Chondrocyte (in vitro differentiated cells): ENCODE data around the gene SFXN1. TPM values are rescaled to one million over a fixed set of nuclear protein-coding genes. Genes with fewer than 3 reads are reported as not detected.

Experiments used
- DNase-seq: peaks from one replicate; pipeline ENCODE4 v3.0.0; 2021; ENCODE audit warnings: mixed read lengths, low spot score
- H3K27ac Mint-ChIP-seq: one replicate; pipeline ENCODE4 v1.8.0; 2021; ENCODE audit warnings: mild to moderate bottlenecking, moderate library complexity, mixed read lengths; ENCODE audit not compliant: unreplicated experiment
- H3K27me3 Mint-ChIP-seq: 2 replicates; pipeline ENCODE4 v1.8.0; 2021; ENCODE audit warnings: low read depth, mixed read lengths
- H3K36me3 Mint-ChIP-seq: 2 replicates; pipeline ENCODE4 v1.8.0; 2021; ENCODE audit warnings: low read depth, mixed read lengths
- H3K4me1 Mint-ChIP-seq: 2 replicates; pipeline ENCODE4 v1.8.0; 2021; ENCODE audit warnings: low read depth, mild to moderate bottlenecking, mixed read lengths
- H3K4me3 Mint-ChIP-seq: one replicate; pipeline ENCODE4 v1.8.0; 2021; ENCODE audit warnings: mild to moderate bottlenecking, moderate library complexity, mixed read lengths; ENCODE audit not compliant: unreplicated experiment
- H3K9me3 Mint-ChIP-seq: 2 replicates; pipeline ENCODE4 v1.8.0; 2021; ENCODE audit warnings: low read depth, mixed read lengths
- CTCF ChIP-seq: fragments of 200-600 bp; sonication (generic); IDR thresholded peaks from 2 replicates; pipeline ENCODE4 v1.5.0; 2021; ENCODE audit warnings: antibody characterized with exemption, mild to moderate bottlenecking, moderate library complexity
- long read RNA-seq: library from polyadenylated mRNA; stranded (forward); transcript quantifications from one replicate; pipeline ENCODE4 v2.0.0, GENCODE V29; 2021
- total RNA-seq: library from RNA; stranded (reverse); gene quantifications from 3 replicates; pipeline ENCODE4 v1.2.1, GENCODE V29; 2021

The SFXN1 gene
- total RNA-seq: 51.8 to 58.9 TPM (median 57.4 TPM) in 3 replicates
- long read RNA-seq, full-length matches to known transcripts: 68 of 81 reads
- long read RNA-seq, partial matches to known transcripts: 4 of 81 reads
- long read RNA-seq, other reads (novel, unspliced or antisense): 9 of 81 reads

- DNase-seq: no peak
- TF ChIP-seq CTCF: no peak
- Mint-ChIP-seq H3K36me3 (peaks cover 6% of the 10 kb centered on the region), H3K9me3 (no peaks in the 10 kb centered on the region), H3K27me3 (peaks cover 19% of the 10 kb centered on the region), H3K4me3 (peak within 1 kb of the TSS; percentile 94), H3K4me1 (peaks cover 25% of the 10 kb centered on the region), H3K27ac (peak within 1 kb of the TSS; percentile 88)
These were observed at the start of gene SFXN1 for GRCh38 chr5:175478384-175479124. SFXN1 (plus strand) TSS chr5:175478560; CDS start chr5:175492104, 13,544 bp downstream.

GRCh38 chr5:175434800-175435199 lies 43.6 kb upstream of the SFXN1 start:
- TF ChIP-seq CTCF: no peak
- H3K4me1 Mint-ChIP-seq: no peaks in the 10 kb centered on the region
- H3K27ac Mint-ChIP-seq: no peak overlapping the region
- no peaks in the 10 kb centered on the region for H3K9me3 Mint-ChIP-seq
- no peaks in the 10 kb centered on the region for H3K36me3 Mint-ChIP-seq
- H3K4me3 Mint-ChIP-seq: no peak overlapping the region
- peaks cover 36% of the 10 kb centered on the region for H3K27me3 Mint-ChIP-seq
- no peak for DNase-seq

GRCh38 chr5:175436359-175436758 lies 42.0 kb upstream of the SFXN1 start:
- H3K27me3 Mint-ChIP-seq: peaks cover 46% of the 10 kb centered on the region
- no peak overlapping the region for H3K4me3 Mint-ChIP-seq
- H3K27ac Mint-ChIP-seq: no peak overlapping the region
- no peaks in the 10 kb centered on the region for H3K9me3 Mint-ChIP-seq
- H3K36me3 Mint-ChIP-seq: no peaks in the 10 kb centered on the region
- DNase-seq: no peak
- no peaks in the 10 kb centered on the region for H3K4me1 Mint-ChIP-seq
- TF ChIP-seq CTCF: no peak

- Mint-ChIP-seq H3K4me1 (no peaks in the 10 kb centered on the region), H3K9me3 (no peaks in the 10 kb centered on the region), H3K27me3 (peaks cover 66% of the 10 kb centered on the region)
These were observed 40.0 kb upstream of the SFXN1 start for GRCh38 chr5:175438234-175438857.

More at GRCh38 chr5:175438234-175438857, 40.0 kb upstream of the SFXN1 start:
- TF ChIP-seq CTCF: no peak
- H3K36me3 Mint-ChIP-seq: no peaks in the 10 kb centered on the region
- no peak overlapping the region for H3K4me3 Mint-ChIP-seq
- no peak overlapping the region for H3K27ac Mint-ChIP-seq
- no peak for DNase-seq
